ENCODE data around the gene MRC2.
A peak's percentile ranks its signal among the peaks of the same experiment; 100 is the strongest.

Gene MRC2

DNA sequence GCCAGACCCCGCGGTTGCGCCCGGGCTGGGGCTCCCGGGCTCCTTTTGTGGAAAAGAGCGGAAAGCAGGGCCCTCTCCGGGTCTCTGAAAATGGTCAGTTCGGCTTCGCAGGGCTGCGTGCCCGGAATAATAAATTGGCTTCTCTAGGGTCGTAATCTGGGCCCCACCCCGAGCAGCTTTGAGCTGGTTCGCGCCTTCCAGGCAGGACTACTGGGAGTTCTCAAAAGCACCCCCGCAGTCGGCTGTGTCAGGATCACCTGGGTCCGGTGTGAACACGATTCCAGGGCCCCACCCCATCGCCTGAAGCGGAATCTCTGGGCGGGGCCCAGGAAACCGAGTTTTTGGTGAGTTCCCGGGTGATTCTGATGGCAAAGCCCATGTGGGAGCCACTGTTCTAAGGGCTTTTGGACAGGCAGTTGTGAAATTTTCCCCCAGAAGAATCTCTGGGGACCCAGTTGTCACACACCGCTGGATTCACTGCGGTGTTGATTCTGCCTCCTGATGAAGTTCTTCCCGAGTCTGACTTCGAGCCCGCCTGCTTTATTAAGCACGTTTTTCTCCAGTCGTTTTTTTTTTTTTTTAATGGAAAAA lies 77.0 kb downstream of the MRC2 start:
- DNase-seq: peak in 1 of 2 donors; percentile 9

DNA sequence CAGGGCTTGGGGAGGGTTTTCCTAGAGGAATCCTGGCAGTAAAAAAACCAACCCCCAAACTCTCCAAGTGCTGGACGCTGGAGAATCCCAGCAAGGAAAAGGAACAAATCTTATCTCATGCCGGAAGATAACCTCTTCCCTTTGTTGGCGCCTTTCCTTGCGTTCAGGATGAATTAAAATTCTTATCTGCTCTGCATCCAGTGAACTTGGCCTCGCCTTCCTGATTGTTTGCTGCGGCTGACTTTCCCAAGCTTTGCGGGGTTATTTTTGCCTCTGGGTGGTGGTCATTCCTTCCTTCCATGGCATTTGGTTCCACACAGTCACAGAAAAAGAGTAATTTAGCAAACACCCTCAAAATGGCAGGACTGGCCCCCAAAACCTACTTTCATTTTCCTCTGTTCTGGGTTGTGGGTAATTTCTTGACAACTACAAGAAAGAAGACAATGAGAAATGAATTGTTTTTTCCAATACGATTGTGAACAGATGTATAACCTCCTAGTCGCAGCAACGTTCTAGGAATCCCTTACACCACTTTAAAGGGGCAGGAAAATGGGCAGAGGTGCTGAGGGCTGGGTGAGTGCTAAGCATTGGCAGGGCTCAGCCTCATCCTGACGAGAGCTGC lies 77.8 kb downstream of the MRC2 start:
- no peak for DNase-seq

DNA sequence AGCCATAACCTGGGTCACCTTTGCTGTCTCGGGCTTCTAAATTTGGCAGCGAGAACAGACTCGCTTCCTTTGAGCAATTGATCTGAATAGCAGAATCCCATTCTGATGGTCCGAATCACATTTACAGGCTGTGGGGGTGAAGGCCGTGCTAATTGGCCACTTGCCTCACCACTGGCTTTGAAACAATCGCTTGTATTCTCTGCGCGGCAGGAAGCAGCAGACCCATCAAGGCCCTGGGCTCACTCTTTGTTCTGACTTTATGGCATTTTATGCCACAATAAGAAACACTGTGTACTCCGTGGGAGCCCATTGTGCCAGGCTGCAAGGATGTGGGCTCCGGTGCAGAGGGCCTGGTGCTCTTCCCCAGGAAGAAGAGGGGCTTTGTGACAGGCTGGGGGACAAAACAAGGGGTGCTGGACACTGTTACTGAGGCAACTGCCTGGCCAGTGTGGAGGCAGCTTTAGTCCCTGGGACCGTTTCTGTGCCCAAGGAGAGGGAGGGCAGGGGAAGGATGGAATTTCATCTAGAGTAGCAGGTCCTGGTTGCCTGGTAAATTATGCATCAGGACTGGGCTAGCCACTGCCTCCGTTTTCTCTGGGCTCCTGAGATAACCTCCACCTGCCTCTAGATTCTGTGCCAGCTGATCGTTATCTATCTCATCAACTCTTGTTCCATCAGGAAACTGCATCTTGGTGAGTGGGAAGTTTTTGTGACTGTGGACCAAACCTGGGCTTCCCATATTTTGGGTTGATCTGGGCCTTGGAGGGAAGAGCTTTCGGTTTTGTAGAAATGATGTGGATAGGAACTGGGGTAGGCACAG lies 78.5 kb downstream of the MRC2 start:
- DNase-seq: no peak

DNA sequence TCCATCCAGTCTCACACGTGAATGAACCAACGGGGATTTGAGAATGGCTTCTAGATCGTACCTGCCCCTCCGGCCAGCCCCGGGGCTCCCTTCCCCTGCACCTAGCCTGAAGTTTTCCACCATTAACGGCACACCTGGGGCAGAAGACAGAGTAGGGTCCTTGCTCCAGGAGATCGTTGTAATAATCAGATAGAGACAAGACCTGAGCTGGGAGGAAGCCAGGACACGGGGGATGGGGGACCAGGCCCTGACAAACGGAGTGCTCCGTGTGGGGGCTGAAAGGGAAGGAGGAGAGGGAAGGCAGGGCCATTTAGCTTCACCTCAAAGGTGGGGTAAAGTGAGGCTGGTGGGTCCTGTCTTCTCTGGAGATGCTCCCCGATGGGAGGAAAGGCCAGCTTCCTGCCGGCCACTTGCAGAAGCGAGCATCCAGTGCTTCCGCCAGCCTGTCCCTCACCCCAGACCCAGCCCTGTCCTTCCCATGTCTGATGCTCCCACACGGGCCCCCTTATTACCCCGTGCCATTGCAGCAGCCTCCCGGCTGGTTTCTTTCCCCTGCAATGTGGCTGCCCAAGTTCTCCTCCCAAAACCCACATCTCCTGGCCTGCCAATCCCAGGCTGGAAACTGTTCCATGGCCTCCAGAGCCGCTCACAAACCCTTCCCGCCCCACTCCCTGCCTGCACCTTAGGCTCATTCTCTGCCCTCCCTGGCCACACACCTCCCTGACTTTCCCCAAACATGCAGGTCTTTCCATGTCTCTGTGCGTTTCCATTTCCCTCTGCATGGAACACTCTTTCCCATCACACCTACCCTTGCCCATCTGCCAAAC lies 79.3 kb downstream of the MRC2 start:
- DNase-seq: no peak

DNA sequence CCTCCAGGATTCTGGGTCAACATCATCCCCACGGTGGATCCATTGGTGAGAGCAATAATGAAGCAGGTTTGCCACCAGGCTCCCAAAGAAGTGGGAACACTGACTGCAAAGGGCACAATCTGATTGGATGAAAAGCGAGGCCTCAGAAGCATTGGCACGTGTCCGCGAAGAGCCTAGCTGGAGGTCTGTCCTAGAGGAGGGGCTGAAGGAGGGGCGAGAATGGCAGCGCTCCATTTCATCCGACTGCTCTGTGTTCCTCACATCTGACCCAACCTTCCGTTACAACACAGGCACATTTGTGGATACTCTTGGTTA lies 79.9 kb downstream of the MRC2 start:
- no peak for DNase-seq

DNA sequence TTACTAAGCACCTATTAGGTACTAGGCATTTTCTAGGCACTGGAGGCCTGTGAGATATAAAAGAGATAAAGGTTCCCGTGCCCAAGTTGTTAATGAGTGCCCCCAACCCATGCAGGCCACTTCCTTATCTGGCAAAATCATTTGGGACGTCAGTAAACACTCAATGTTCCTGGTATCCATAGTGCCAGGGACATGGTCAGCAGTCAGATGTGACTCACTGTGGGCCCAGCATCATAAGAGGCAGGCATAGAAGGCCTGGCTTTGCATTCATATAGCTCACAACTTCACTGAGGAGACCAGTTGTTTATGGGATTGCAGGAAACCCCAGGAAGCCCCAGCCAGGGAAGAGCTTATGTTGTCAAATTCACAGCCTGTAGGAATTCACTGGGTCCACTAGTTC lies 81.1 kb downstream of the MRC2 start:
- DNase-seq: no peak

DNA sequence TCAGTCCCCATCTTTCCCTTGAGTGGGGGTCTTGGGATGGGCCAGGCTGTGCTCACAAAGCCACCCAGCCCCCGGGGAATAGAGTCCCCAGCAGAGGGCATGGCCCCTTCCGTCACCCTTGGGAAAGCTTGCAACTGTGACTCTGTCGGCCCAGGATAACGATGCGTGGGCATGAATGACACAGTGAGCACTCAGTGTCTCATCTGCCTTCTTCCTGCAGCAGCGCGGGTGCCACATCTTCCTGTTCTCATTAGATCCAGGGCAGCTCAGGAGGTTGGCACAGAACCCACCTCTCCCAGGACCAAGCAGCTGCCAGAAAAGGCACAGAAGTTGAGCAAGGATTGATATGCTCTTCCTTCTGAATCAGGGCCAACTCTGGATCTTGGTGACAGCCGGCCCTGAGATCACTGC lies 84.7 kb downstream of the MRC2 start:
- no peak for DNase-seq

DNA sequence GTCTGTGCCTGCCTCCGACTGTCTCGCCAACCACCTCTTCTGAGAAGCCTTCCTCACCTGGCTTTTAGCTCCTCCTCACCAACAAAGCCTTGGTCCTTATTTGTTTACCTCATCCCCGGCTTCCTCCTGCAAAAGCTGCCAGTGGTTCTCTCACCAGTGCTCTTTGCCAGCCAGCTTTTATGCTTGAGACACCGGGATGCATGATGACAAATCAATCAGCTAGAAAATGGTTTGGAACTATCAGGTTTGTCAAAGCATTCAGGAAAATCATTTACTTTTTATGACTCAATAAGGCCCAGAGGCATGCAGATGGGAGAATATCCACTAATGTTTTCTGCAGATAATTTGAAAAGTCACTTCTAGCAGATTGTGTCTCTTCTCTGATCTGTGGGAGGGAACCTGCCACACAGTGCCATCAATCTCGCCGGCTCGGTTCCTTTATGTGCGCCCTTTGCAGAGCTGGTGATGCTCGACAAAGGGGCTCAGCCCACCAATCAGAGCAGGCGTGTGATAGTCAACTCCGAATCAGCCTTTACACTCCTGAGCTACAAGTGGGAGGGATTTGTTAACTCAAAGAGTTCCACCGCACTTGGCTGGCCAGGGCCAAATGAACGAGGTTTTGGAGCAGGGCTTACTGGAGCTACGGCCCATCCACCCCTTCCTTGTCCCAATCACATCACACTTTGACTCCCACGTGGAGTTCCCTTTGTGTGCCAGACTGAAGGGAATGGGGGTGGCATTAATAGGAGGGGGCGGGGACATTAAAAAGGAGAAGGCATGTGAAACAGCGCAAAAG lies 85.8 kb downstream of the MRC2 start:
- DNase-seq: no peak

DNA sequence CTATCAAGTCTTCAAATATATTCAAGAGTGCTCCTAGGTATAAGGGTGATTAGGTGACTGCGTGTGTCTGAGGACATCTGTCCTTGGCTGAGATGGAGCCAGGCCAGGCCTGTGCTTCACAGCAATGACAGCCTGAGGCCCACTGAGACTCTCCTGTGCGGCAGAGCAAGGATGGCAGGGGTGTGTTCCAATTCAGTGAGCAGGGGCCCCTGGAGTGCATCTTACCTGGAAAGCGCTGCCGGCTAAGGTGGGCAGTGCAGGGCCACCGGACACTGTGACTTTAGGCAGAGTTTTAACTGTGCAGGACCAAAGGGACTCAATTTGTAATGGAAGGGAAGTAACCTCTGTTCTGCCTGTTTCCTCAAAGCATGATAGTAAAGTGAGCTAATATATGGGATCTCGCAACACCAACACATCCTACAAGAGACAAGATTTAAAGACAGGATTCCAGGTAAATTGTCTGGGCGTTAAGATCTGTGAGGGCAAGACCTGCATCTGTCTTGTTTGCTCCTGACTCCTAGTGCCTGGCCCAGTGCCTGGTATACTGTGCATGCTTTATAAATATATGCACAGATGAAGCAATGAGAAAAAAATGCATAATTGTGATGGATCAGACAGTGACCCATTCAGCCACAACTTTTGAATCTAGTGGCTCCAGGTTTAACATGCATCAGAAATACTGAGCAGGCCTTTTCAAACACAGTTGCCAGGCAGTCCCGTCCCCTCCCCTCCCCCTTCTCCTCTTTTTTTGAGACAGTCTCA lies 86.7 kb downstream of the MRC2 start:
- DNase-seq: no peak

DNA sequence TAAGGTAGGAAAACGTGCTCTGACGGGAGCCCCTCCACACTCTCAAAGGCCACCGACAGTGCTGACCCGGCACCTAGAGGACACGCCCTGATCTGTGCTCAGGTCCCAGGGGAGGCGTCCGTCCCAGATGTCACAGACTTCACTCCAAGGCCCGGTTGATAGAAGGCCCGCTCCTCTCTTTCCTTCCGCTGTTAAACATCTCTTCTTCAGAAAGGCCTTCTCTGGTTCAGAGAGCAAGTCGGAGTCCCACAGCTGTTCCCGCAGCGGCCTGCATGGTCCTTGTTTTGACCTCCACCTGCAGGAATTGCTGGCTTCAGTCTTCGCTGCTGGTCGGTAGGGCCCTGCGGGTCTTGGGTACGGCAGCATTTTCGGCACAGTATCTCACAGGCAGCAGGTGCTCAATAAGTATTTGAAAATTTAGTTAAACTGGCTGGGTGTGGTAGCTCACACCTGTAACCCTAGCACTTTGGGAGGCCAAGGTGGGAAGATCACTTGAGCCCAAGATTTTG lies 88.5 kb downstream of the MRC2 start:
- DNase-seq: no peak

DNA sequence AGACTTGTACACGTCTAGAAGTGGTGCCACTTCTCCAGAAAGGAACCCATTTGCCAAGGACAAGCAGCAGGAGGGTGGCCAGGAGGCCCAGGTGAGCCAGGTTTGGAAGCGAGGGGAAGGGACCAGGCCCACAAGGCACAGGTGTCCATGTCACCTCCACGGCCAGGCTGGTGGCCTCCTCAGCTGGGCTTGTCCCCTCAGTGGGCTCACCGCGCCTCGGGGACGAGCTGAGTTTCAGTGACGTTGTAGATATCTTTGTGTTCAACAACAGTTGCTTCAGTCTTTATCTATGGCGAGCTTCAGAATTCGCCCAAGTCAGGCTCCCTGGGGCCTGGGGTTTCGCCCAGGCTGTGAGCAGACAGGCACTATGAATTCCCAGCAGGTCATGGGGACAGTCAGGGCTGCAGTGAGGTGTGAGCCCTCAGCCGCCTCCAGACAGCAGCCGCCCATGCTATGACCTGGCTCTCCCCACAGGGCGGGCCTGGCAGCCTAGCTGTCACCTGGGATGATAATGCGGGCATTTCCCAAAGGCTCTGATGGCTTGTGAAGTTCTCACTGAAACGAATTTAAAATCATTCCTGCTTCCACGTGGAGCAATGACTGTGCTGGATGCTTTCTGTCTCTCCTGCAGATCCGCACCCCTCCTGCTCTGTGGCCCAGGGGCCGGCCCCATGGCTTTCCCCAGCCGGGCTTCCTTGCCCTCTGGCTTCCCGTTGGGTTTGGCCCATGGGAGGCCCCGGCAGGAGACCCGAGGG lies 89.5 kb downstream of the MRC2 start:
- no peak for DNase-seq

DNA sequence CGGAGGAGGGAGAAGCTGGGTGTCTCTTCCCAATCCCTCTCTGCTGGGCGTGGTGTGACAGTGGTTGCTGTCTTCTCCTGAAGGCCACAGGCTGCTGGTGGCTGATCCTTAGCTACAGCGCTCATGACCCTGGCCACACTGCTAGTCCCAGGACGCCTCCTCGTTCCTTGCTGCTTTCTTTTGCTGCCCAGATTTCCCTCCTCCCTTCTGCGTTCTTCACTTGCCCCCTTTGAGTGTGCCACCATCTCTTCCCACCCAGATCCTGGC lies 90.1 kb downstream of the MRC2 start:
- no peak for DNase-seq

DNA sequence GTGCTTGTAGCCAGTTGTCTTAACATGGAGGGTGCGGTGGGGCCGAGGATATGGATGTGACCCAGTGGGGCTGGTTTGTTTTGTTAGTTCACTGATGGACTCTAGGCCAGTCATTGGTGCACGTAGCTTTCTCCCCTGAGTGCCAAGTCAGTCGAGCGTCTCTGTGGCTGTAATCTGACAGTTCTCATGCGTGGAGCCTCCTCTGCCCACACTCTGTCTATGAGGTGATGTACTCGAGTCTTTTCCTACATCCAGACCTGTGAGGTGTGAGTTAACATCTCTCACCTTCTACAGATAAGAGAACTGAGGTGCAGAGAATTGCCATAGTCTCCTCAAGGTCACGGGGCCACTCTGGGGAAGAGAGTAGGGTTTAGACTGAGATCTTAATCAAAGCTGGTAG lies 90.4 kb downstream of the MRC2 start:
- no peak for DNase-seq

DNA sequence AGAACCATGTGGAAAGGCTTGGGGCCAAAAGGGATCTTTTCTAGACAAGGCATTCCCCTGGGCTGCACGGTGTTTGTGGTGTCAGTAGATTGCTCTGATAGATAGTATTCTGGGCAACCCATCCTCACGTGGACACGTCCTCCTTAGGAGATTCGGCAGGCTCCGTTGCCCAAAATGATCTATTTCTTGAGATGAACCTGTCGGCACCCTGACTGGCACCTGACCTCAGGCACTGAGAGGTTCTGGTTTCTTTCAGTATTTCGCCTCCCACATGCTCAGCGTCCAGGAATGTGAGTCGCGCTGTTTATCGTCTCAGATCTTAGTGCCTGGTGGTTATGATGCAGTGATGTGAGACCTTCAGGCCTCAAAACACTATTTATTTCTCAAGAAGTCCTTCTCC lies 91.0 kb downstream of the MRC2 start:
- DNase-seq: no peak

DNA sequence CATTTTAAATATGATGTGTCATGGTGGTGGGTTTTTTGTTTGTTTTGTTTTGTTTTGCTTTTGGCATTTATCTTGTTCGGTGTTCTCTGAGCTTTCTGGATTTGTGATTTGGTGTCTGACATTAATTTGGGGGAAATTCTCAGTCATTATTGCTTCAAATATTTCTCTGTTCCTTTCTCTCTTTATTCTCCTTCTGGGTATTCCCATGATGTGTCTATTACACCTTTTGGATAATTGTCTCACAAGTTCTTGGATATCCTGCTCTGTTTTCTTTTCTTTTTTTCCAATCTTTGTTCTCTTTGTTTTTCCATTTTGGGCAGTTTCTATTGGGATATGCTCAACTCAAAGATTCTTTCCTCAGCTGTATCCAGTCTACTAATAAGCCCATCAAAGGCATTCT lies 92.1 kb downstream of the MRC2 start:
- DNase-seq: no peak

DNA sequence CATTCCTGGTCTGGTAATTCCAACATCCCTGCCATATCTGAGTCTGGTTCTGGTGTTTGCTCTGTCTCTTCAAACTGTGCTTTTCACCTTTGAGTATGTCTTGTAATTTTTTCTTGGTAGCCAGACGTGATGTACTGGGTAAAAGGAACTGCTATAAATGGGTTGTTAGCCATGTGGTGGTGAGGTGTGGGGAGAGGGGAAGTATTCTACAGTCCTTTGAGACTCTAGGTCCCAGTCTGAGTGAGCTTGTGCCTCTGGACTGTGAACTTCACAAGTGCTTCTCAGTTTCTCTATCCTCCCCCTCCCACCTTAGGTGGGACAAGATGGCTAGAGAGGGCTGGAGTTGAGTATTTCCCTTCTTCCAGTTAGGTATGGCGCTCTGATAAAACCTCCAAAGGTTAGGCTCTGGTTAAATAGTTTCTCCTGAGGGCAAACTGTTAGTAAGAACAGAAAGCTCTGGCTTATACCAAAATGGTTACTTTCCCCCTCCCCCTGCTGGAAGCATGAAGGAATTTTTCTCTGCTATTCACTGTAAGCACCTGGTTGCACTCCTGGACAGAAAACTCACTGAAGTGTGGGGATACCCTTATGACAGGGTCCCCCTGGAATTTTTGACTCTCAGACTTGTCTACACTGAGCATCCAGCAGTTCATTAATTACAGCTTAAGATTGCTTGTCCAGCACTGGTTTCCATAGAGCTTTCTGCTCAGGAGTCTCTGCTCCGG lies 92.8 kb downstream of the MRC2 start:
- DNase-seq: no peak

DNA sequence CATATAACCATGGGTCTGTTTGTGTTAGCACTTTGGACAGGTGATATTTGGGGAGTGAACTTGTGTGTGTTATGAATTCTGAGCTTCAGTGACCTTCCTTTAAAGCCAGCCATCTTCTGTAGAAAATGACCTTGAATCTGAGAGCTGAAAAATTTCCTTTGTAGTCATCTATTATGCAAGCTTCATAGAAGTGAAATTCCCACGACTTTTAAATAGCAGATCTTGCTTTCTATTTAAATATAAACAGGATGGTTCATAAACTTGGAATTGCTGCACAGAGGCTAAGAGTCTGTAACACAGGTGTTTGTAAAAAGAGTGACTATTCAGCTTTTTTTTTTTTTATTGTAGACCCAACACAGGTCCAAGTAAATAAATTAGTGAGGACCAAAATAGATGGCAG lies 95.2 kb downstream of the MRC2 start:
- no peak for DNase-seq

DNA sequence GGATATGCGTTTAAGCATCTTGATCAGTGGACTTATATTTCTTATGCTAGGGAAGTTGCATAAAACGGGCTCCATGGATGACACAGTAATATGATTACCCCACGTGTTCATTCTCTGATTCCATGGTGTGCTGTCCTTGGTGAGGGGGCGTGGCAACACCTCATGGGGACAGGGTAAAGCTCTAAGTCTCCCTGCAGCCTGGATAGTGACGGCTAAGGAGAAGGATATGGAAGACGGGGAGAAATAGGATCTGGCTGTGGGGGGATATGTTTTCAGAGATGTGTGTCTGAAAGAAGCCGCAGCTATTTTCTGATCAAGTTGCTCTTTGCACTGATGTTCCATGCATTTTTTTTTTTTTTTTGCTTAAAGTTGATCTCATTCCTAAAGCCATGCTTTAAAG lies 96.4 kb downstream of the MRC2 start:
- DNase-seq: no peak

DNA sequence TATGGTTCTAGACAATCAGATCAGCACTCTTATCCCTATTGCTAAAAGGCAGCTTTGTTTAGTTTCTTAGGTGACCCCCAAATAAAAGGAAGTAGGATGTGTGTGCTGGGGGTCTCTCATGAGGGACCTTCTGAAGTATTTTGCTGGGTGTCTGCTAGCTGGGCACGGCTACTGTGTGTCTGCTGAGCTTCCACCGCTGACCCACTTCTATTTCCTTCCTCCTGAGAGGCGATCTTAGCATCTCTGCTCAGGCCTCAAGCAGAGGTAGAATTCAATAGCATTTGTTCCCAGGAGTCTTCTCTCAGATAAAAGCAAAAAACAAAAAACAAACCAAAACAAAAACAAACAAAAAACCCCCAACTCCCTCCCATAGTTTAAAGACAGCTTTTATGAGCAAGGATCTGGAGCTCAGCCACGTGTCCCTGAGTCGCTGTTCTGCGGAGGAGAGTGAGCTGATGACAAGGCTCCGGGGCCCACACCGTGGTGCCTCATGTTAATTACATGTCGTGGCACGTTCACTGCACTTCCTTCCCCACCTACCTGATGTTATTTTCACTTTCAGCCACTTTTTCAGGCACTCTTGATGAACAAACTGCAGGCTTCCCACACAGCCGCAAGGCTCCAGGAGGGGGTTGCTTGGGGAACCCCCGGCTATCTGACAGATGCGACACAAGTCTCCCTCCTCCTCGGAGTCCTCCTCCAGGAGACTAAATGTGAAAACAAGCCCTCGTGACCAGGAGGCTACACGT lies 97.1 kb downstream of the MRC2 start:
- DNase-seq: peak; percentile 68 to 80

DNA sequence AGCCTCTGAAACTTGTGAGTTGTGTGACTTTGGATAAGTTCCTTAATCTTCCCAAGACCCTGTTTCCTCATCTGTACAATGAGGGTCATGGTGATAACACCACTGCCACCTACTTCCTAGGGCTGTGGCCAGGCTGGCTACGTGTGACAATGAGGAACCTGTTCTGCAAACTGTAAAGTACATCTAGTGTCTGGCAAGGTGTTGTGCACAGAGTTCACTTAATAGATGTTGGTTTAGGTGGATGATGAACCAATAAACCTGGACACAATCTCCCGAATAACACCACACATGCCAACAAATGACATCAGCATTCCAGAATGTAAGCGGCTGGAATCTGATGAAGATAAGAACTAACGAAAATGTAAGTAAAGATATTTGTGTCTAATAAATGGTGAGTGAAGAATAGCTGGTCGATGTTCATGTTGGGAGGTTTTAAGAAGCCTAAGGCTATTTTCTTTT lies 98.3 kb downstream of the MRC2 start:
- no peak for DNase-seq
